Measurements from ENCODE around the gene ASPHD1.
"Not testable (repeated sequence)": the region's sequence is repeated elsewhere in the genome, so short reads cannot be mapped to it uniquely, and the experiment has no call there.

The ASPHD1 gene

DNA sequence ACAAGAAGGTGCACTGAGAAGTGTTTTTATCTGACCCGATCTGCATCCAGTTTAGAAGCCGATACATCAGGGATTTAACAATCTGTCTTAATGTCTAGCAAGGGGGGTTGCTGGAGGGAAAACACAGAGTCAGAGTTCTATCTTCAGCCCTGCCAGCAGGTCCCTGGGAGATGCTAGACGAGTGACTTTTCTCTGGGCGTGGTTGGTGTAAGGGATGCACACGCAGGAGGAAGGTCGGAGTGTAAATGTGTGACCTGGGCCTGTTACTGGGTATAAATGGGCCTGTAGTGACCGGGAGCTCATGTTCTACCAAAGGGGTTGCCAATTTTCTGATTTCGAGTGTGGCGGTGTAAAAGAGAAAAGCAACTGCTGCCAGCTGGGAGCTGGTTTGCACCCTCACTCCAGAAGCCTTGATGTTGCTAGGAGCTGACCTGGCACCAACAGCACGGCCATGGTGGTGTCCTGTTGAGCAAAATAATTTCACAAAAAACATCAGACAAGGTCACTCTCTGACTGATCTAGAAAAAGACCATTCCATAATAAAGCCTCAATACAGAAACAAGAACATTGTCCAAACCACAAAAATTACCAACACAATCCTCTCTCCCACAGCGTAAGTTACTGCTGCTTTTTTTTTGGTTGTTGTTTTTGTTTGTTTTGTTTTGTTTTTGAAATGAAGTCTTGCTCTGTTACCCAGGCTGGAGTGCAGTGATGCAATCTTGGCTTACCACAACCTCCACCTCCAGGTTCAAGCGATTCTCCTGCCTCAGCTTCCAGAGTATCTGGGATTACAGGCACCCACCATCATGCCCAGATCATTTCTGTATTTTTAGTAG lies 27.0 kb downstream of the ASPHD1 start:
- no peaks in the 10 kb centered on the region for H3K9me3 ChIP-seq

GRCh38 chr16:29931750-29932149 lies 31.5 kb downstream of the ASPHD1 start:
- not testable (repeated sequence) for H3K36me3 ChIP-seq; H3K9me3 ChIP-seq; H3K27me3 ChIP-seq; H3K4me3 ChIP-seq (ENCODE audit: low read depth, low read length); H3K4me1 ChIP-seq; DNase-seq

More for the DNA sequence above, 27.0 kb downstream of the ASPHD1 start:
- TF ChIP-seq CTCF (IDR thresholded peaks at IDR 0.05; ENCODE audit: low read depth, low read length) = no peak
- Histone ChIP-seq H3K27me3 (no peaks in the 10 kb centered on the region), H3K4me3 (ENCODE audit: low read depth, low read length) (peak overlapping the region; percentile 82), H3K36me3 (no peaks in the 10 kb centered on the region), H3K4me1 (no peaks in the 10 kb centered on the region)
- no peak for DNase-seq

DNA sequence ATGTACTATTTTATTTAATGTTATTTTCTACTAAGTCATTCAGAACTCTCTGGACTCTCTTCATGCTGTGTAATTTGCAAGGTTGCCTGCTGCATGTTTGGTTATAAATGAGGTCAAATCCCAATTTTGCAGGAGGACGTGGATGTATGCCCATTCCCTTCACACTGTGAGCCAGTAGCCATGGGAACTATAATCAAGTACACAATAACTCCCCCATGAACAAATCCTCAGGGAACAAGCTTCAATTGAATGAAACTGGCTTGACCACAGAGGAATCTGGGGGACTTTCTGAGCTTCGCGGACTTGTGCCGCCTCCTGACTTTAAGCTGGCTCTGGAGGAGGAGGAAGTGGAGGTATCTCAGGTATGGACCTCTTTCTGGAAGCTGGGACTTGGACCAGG lies 40.4 kb downstream of the ASPHD1 start:
- Histone ChIP-seq H3K36me3 (no peaks in the 10 kb centered on the region), H3K4me1 (no peaks in the 10 kb centered on the region), H3K27me3 (no peaks in the 10 kb centered on the region), H3K9me3 (no peaks in the 10 kb centered on the region), H3K4me3 (ENCODE audit: low read depth, low read length) (no peak overlapping the region)
- TF ChIP-seq CTCF (IDR thresholded peaks at IDR 0.05; ENCODE audit: low read depth, low read length) = no peak
- no peak for DNase-seq

GRCh38 chr16:29943846-29944799 lies 43.8 kb downstream of the ASPHD1 start:
- Histone ChIP-seq H3K9me3 (no peaks in the 10 kb centered on the region), H3K36me3 (no peaks in the 10 kb centered on the region), H3K4me1 (no peaks in the 10 kb centered on the region), H3K27me3 (no peaks in the 10 kb centered on the region), H3K4me3 (ENCODE audit: low read depth, low read length) (no peak overlapping the region)
- no peak for TF ChIP-seq CTCF (IDR thresholded peaks at IDR 0.05; ENCODE audit: low read depth, low read length)
- DNase-seq = no peak

- no peaks in the 10 kb centered on the region for H3K4me1 ChIP-seq
- TF ChIP-seq CTCF (IDR thresholded peaks at IDR 0.05; ENCODE audit: low read depth, low read length) = no peak
- H3K36me3 ChIP-seq = no peaks in the 10 kb centered on the region
- DNase-seq = no peak
- no peaks in the 10 kb centered on the region; the same call in 1 of the 2 replicates for H3K9me3 ChIP-seq
- no peaks in the 10 kb centered on the region for H3K27me3 ChIP-seq
- no peak overlapping the region for H3K4me3 ChIP-seq (ENCODE audit: low read depth, low read length)
Measured at GRCh38 chr16:29947897-29948296, 47.6 kb downstream of the ASPHD1 start.

GRCh38 chr16:29950806-29951461 lies 50.6 kb downstream of the ASPHD1 start:
- no peak for DNase-seq
- Histone ChIP-seq H3K36me3 (no peaks in the 10 kb centered on the region), H3K4me1 (no peaks in the 10 kb centered on the region), H3K27me3 (no peaks in the 10 kb centered on the region), H3K9me3 (no peaks in the 10 kb centered on the region; the same call in 1 of the 2 replicates), H3K4me3 (ENCODE audit: low read depth, low read length) (no peak overlapping the region)
- TF ChIP-seq CTCF (IDR thresholded peaks at IDR 0.05; ENCODE audit: low read depth, low read length) = no peak
